IMR-90 (cell line): Measurements from ENCODE around the gene SLC7A9. TPM values are rescaled to one million over a fixed set of nuclear protein-coding genes. Genes with fewer than 3 reads are reported as not detected.

ENCODE experiments used
- ATAC-seq: fragments of 200-7000 bp; cut with Tn5 transposase; 2 replicates; pipeline ENCODE4 v1.9.1; 2020; ENCODE audit warnings: low read depth, mild to moderate bottlenecking, moderate library complexity
- BruUV-seq: library from RNA; stranded (reverse); fragments of 400-500 nt; replicated peaks from 2 replicates; lab custom pipeline; 2021; lab: Mats Ljungman, UMichigan
- CTCF ChIA-PET: fragments of 300-600 bp; formaldehyde crosslinking; extraction: SDS; loops from one replicate; lab custom pipeline; 2021; ENCODE audit warnings: antibody characterized with exemption; lab: Yijun Ruan, JAX
- POLR2A ChIA-PET: fragments of 300-600 bp; sonication (Branson Sonifier 250); formaldehyde crosslinking; loops from one replicate; lab custom pipeline; 2022; ENCODE audit warnings: antibody characterized with exemption; ENCODE audit not compliant: unreplicated experiment; lab: Charles Lee
- DNase-seq: peaks from one replicate; pipeline ENCODE4 v3.0.0; 2013
- H2AFZ ChIP-seq: replicated peaks from 2 replicates; pipeline ENCODE3; 2013; ENCODE audit warnings: low read length, mild to moderate bottlenecking; ENCODE audit not compliant: poor library complexity
- H2AK5ac ChIP-seq: 2 replicates; pipeline ENCODE4 v1.6.1; 2013; ENCODE audit warnings: low read depth, low read length, inconsistent platforms
- H2AK9ac ChIP-seq: replicated peaks from 2 replicates; pipeline ENCODE3; 2013; ENCODE audit warnings: mild to moderate bottlenecking, low read depth, low read length, moderate library complexity; ENCODE audit not compliant: poor library complexity
- H2BK120ac ChIP-seq: 2 replicates; pipeline ENCODE4 v1.6.1; 2013; ENCODE audit warnings: low read depth, low read length, inconsistent platforms
- H2BK15ac ChIP-seq: 3 replicates; pipeline ENCODE4 v1.6.1; 2013; ENCODE audit warnings: low read depth, low read length, inconsistent platforms
- H2BK20ac ChIP-seq: 2 replicates; pipeline ENCODE4 v1.6.1; 2013; ENCODE audit warnings: low read depth, mild to moderate bottlenecking, inconsistent platforms, low read length, moderate library complexity
- H2BK5ac ChIP-seq: 2 replicates; pipeline ENCODE4 v1.6.1; 2013; ENCODE audit warnings: mild to moderate bottlenecking, low read depth, low read length, inconsistent platforms; ENCODE audit not compliant: poor library complexity, severe bottlenecking
- H3K14ac ChIP-seq: replicated peaks from 2 replicates; pipeline ENCODE4 v1.6.1; 2013; ENCODE audit warnings: low read depth, low read length, inconsistent platforms
- H3K18ac ChIP-seq: 2 replicates; pipeline ENCODE4 v1.6.1; 2013; ENCODE audit warnings: low read depth, low read length, control low read depth
- H3K23ac ChIP-seq: 2 replicates; pipeline ENCODE4 v1.6.1; 2013; ENCODE audit warnings: low read depth, low read length, inconsistent platforms
- H3K27ac ChIP-seq: 2 replicates; pipeline ENCODE4 v1.5.1; 2013; ENCODE audit warnings: mild to moderate bottlenecking, control low read depth, low read length; ENCODE audit not compliant: insufficient read depth
- H3K27me3 ChIP-seq: 2 replicates; pipeline ENCODE4 v1.6.1; 2013; ENCODE audit warnings: low read length; ENCODE audit not compliant: control insufficient read depth, insufficient read depth
- H3K36me3 ChIP-seq: 2 replicates; pipeline ENCODE4 v1.6.1; 2013; ENCODE audit warnings: low read length, mixed read lengths; ENCODE audit not compliant: control insufficient read depth, insufficient read depth
- H3K4ac ChIP-seq: 2 replicates; pipeline ENCODE4 v1.6.1; 2013; ENCODE audit warnings: low read depth, low read length, inconsistent platforms
- H3K4me1 ChIP-seq: 2 replicates; pipeline ENCODE4 v1.6.1; 2013; ENCODE audit warnings: low read length, mixed read lengths; ENCODE audit not compliant: control insufficient read depth, insufficient read depth
- H3K4me2 ChIP-seq: 2 replicates; pipeline ENCODE4 v1.6.1; 2013; ENCODE audit warnings: low read depth, mild to moderate bottlenecking, control low read depth, low read length, moderate library complexity
- H3K4me3 ChIP-seq: 2 replicates; pipeline ENCODE4 v1.5.1; 2013; ENCODE audit warnings: low read depth, mild to moderate bottlenecking, control low read depth, low read length, moderate library complexity; ENCODE audit not compliant: insufficient read depth
- H3K56ac ChIP-seq: 2 replicates; pipeline ENCODE4 v1.6.1; 2013; ENCODE audit warnings: low read length, inconsistent platforms; ENCODE audit not compliant: insufficient read depth; ENCODE audit errors: extremely low read depth
- H3K79me1 ChIP-seq, 2 experiments: 2 replicates each; pipeline ENCODE4 v1.6.1; 2013; ENCODE audit warnings: low read length in 2 of 2, inconsistent platforms in 1 of 2, low read depth in 1 of 2
- H3K9ac ChIP-seq: 2 replicates; pipeline ENCODE4 v1.6.1; 2013; ENCODE audit warnings: low read depth, low read length, control low read depth
- H3K9me1 ChIP-seq: 2 replicates; pipeline ENCODE4 v1.6.1; 2013; ENCODE audit warnings: low read length, inconsistent platforms; ENCODE audit not compliant: insufficient read depth
- H3K9me3 ChIP-seq: 2 replicates; pipeline ENCODE4 v1.6.1; 2013; ENCODE audit warnings: low read length; ENCODE audit not compliant: control insufficient read depth, insufficient read depth
- H4K20me1 ChIP-seq: 2 replicates; pipeline ENCODE4 v1.6.1; 2013; ENCODE audit warnings: low read length, inconsistent platforms; ENCODE audit not compliant: insufficient read depth
- H4K5ac ChIP-seq: 2 replicates; pipeline ENCODE4 v1.6.1; 2013; ENCODE audit warnings: mild to moderate bottlenecking, low read depth, low read length, control low read depth
- H4K8ac ChIP-seq, 2 experiments: 2 replicates each; pipeline ENCODE4 v1.6.1; 2013; ENCODE audit warnings: low read depth in 2 of 2, low read length in 2 of 2, control low read depth in 1 of 2, inconsistent platforms in 1 of 2
- H4K91ac ChIP-seq: 2 replicates; pipeline ENCODE4 v1.6.1; 2013; ENCODE audit warnings: low read depth, low read length, inconsistent platforms; ENCODE audit not compliant: insufficient read depth
- BHLHE40 ChIP-seq: fragments of 150-350 bp; IDR thresholded peaks from 2 replicates; pipeline ENCODE4 v1.6.1; 2016; ENCODE audit warnings: mild to moderate bottlenecking, low read depth, low read length
- CEBPB ChIP-seq: IDR thresholded peaks from 2 replicates; pipeline ENCODE4 v1.6.1; 2012; ENCODE audit warnings: low read depth, low read length, improper control_type of control experiment
- CHD1 ChIP-seq: IDR thresholded peaks from 2 replicates; pipeline ENCODE4 v1.6.1; 2012; ENCODE audit warnings: low read depth, low read length, improper control_type of control experiment
- FOS ChIP-seq: fragments of 150-350 bp; IDR thresholded peaks from 2 replicates; pipeline ENCODE4 v1.6.1; 2016; ENCODE audit warnings: low read depth, low read length
- MAFK ChIP-seq: IDR thresholded peaks from 2 replicates; pipeline ENCODE4 v1.6.1; 2012; ENCODE audit warnings: low read depth, low read length, improper control_type of control experiment
- POLR2A ChIP-seq: IDR thresholded peaks from 2 replicates; pipeline ENCODE4 v1.6.1; 2012; ENCODE audit warnings: mild to moderate bottlenecking, low read depth, low read length
- RCOR1 ChIP-seq: IDR thresholded peaks from 2 replicates; pipeline ENCODE4 v1.6.1; 2012; ENCODE audit warnings: mild to moderate bottlenecking, low read length, improper control_type of control experiment; ENCODE audit not compliant: insufficient replicate concordance
- SMC3 ChIP-seq: fragments of 150-350 bp; IDR thresholded peaks from 2 replicates; pipeline ENCODE4 v1.6.1; 2016; ENCODE audit warnings: low read depth, mild to moderate bottlenecking, antibody characterized with exemption, low read length, moderate library complexity
- WGBS, 2 experiments: methylation state at CpG; one replicate each; pipeline versions ENCODE4 v1.1.5 to v1.1.7; 2013; ENCODE audit warnings: missing lambda C conversion rate in 2 of 2; ENCODE audit not compliant: insufficient read length in 1 of 2; ENCODE audit errors: extremely low coverage in 2 of 2; 5-methylcytosine and 5-hydroxymethylcytosine counted together
- dilution Hi-C: fragments of 300-500 bp; cut with HindIII; formaldehyde crosslinking; loops from one replicate; pipeline ENCODE4 v1.14.3; 2018; ENCODE audit warnings: low sequenced_read_pairs; ENCODE audit not compliant: unreplicated experiment
- in situ Hi-C: fragments of 300-500 bp; cut with MboI; formaldehyde crosslinking; loops from 3 replicates; pipeline ENCODE4 v1.14.3; 2019; ENCODE audit warnings: low sequenced_read_pairs, inconsistent platforms, mixed read lengths
- intact Hi-C: fragments of 100-400 bp; cut with micrococcal nuclease; formaldehyde crosslinking; loops from 2 replicates; pipeline ENCODE4 v1.10.0; 2022
- polyA plus RNA-seq, 3 experiments: library from polyadenylated mRNA; depleted of rRNA; stranded (reverse); fragments of >200 nt; gene quantifications; 2 replicates each; pipeline ENCODE4 v1.2.3, GENCODE V29; 2012; ENCODE audit warnings: low replicate concordance in 1 of 3
- total RNA-seq: library from RNA; depleted of rRNA; stranded (reverse); fragments of >200 nt; gene quantifications from 2 replicates; pipeline ENCODE4 v1.2.3, GENCODE V29; 2012
- TF ChIP-seq, protein P1 (sequence below): fragments of 150-350 bp; IDR thresholded peaks from 2 replicates; pipeline ENCODE4 v1.6.1; 2017; ENCODE audit warnings: mild to moderate bottlenecking, antibody characterized with exemption, low read length, low read depth
- TF ChIP-seq, protein P2 (sequence below): conservative IDR thresholded peaks from 2 replicates; pipeline ENCODE4 v1.5.1; 2012; ENCODE audit warnings: mild to moderate bottlenecking, low read depth, low read length, improper control_type of control experiment

Gene SLC7A9
- total and polyA plus RNA-seq, 2 of the 4 experiments (the other 2 are of a cell fraction) = not detected

DNA sequence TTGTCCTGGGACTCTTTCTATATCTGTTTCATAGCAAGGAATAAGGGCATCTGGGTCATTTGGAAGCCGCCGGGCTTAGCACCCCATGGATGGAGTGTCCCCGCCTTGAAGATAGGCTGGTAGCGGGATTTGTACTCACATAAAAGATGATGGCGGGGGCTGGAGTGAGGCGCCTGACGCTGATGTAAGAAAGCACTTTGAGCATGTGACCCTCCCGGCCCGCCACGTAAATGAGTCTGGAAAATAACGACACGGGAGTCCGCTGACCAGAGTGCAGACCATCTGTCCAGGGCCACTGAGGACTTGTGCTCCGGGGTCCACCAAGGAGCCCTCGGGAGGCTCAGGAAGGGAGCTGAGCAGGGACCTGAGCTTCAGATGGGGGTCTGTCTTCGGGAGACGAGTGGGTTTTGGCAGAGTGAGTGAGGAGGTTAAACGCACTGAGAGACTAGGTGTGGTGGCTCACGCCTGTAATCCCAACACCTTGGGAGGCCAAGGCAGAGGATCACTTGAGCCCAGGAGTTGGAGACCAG lies 25.8 kb downstream of the SLC7A9 start:
- intact Hi-C loops = no loop called here

More for the DNA sequence above, 25.8 kb downstream of the SLC7A9 start:
- Histone ChIP-seq H2BK5ac (no peak overlapping the region), H3K79me1 (no peaks in the 10 kb centered on the region), H3K27me3 (no peaks in the 10 kb centered on the region), H2BK20ac (no peak overlapping the region), H3K4me3 (no peak overlapping the region), H3K27ac (no peak overlapping the region), H4K5ac (no peak overlapping the region), H2AK9ac (no peak overlapping the region), H4K8ac (no peak overlapping the region), H3K23ac (no peak overlapping the region), H3K4me2 (no peak overlapping the region), H2BK15ac (no peak overlapping the region), H3K36me3 (no peaks in the 10 kb centered on the region), H3K14ac (no peak overlapping the region), H3K18ac (no peak overlapping the region), H3K9ac (no peak overlapping the region), H3K9me1 (no peaks in the 10 kb centered on the region), H3K4ac (no peak overlapping the region), H4K91ac (no peak overlapping the region), H3K4me1 (no peaks in the 10 kb centered on the region), H2AK5ac (no peak overlapping the region), H2BK120ac (no peak overlapping the region), H4K20me1 (no peaks in the 10 kb centered on the region), H3K9me3 (no peaks in the 10 kb centered on the region), H3K56ac (no peak overlapping the region), H2AFZ (no peak overlapping the region)
- no peak for DNase-seq
- ChIA-PET POLR2A (no interaction called here), CTCF (no interaction called here)
- TF ChIP-seq SMC3 = no peak
- no peak for TF ChIP-seq POLR2A
- TF ChIP-seq MAFK = no peak
- TF ChIP-seq BHLHE40 = no peak
- TF ChIP-seq, protein P1, sequence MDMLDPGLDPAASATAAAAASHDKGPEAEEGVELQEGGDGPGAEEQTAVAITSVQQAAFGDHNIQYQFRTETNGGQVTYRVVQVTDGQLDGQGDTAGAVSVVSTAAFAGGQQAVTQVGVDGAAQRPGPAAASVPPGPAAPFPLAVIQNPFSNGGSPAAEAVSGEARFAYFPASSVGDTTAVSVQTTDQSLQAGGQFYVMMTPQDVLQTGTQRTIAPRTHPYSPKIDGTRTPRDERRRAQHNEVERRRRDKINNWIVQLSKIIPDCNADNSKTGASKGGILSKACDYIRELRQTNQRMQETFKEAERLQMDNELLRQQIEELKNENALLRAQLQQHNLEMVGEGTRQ = no peak
- no peak for TF ChIP-seq RCOR1
- TF ChIP-seq FOS = no peak
- TF ChIP-seq, protein P2, sequence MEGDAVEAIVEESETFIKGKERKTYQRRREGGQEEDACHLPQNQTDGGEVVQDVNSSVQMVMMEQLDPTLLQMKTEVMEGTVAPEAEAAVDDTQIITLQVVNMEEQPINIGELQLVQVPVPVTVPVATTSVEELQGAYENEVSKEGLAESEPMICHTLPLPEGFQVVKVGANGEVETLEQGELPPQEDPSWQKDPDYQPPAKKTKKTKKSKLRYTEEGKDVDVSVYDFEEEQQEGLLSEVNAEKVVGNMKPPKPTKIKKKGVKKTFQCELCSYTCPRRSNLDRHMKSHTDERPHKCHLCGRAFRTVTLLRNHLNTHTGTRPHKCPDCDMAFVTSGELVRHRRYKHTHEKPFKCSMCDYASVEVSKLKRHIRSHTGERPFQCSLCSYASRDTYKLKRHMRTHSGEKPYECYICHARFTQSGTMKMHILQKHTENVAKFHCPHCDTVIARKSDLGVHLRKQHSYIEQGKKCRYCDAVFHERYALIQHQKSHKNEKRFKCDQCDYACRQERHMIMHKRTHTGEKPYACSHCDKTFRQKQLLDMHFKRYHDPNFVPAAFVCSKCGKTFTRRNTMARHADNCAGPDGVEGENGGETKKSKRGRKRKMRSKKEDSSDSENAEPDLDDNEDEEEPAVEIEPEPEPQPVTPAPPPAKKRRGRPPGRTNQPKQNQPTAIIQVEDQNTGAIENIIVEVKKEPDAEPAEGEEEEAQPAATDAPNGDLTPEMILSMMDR = no peak
- TF ChIP-seq CEBPB = no peak
- no peak for TF ChIP-seq CHD1
- in situ Hi-C loops (no loop called here), dilution Hi-C loops (no loop called here)
- ATAC-seq = no peak
- WGBS, 2 experiments = 89% methylated on average over 11 of the region's 19 CpGs; no CpG with 5 or more reads in 1 of the 2 experiments
- no TSS peak for BruUV-seq
